Chondrocyte (in vitro differentiated cells): ENCODE measurements around the gene STARD8. TPM values are rescaled to one million over a fixed set of nuclear protein-coding genes. Genes with fewer than 3 reads are reported as not detected.
"Not testable (repeated sequence)": the region's sequence is repeated elsewhere in the genome, so short reads cannot be mapped to it uniquely, and the experiment has no call there.

Source experiments
- DNase-seq: peaks from one replicate; pipeline ENCODE4 v3.0.0; 2021; ENCODE audit warnings: mixed read lengths, low spot score
- H3K27ac Mint-ChIP-seq: one replicate; pipeline ENCODE4 v1.8.0; 2021; ENCODE audit warnings: mild to moderate bottlenecking, moderate library complexity, mixed read lengths; ENCODE audit not compliant: unreplicated experiment
- H3K27me3 Mint-ChIP-seq: 2 replicates; pipeline ENCODE4 v1.8.0; 2021; ENCODE audit warnings: low read depth, mixed read lengths
- H3K36me3 Mint-ChIP-seq: 2 replicates; pipeline ENCODE4 v1.8.0; 2021; ENCODE audit warnings: low read depth, mixed read lengths
- H3K4me1 Mint-ChIP-seq: 2 replicates; pipeline ENCODE4 v1.8.0; 2021; ENCODE audit warnings: low read depth, mild to moderate bottlenecking, mixed read lengths
- H3K4me3 Mint-ChIP-seq: one replicate; pipeline ENCODE4 v1.8.0; 2021; ENCODE audit warnings: mild to moderate bottlenecking, moderate library complexity, mixed read lengths; ENCODE audit not compliant: unreplicated experiment
- H3K9me3 Mint-ChIP-seq: 2 replicates; pipeline ENCODE4 v1.8.0; 2021; ENCODE audit warnings: low read depth, mixed read lengths
- CTCF ChIP-seq: fragments of 200-600 bp; sonication (generic); IDR thresholded peaks from 2 replicates; pipeline ENCODE4 v1.5.0; 2021; ENCODE audit warnings: antibody characterized with exemption, mild to moderate bottlenecking, moderate library complexity
- total RNA-seq: library from RNA; stranded (reverse); gene quantifications from 3 replicates; pipeline ENCODE4 v1.2.1, GENCODE V29; 2021

Gene STARD8
- total RNA-seq, 1 donor from 2014 or later, result 0.37 TPM

GRCh38 chrX:68684919-68685304 is 37.4 kb downstream of the STARD8 start:
- Mint-ChIP-seq H3K27me3 (peaks cover 4% of the 10 kb centered on the region), H3K27ac (no peak overlapping the region), H3K4me3 (no peak overlapping the region), H3K9me3 (peaks cover 9% of the 10 kb centered on the region), H3K4me1 (peaks cover 13% of the 10 kb centered on the region), H3K36me3 (no peaks in the 10 kb centered on the region)
- DNase-seq, result no peak
- TF ChIP-seq CTCF, result no peak

- no peak overlapping the region for H3K27ac Mint-ChIP-seq
- peak overlapping the region; percentile 46 for H3K4me3 Mint-ChIP-seq
- H3K9me3 Mint-ChIP-seq, result peaks cover 9% of the 10 kb centered on the region
- no peak for TF ChIP-seq CTCF
- no peaks in the 10 kb centered on the region for H3K36me3 Mint-ChIP-seq
- no peak for DNase-seq
- H3K4me1 Mint-ChIP-seq, result peaks cover 13% of the 10 kb centered on the region
- H3K27me3 Mint-ChIP-seq, result peaks cover 4% of the 10 kb centered on the region
Measured at GRCh38 chrX:68685685-68686084, 38.2 kb downstream of the STARD8 start.

- TF ChIP-seq CTCF, result no peak
- Mint-ChIP-seq H3K9me3 (peaks cover 9% of the 10 kb centered on the region), H3K36me3 (no peaks in the 10 kb centered on the region), H3K4me1 (peaks cover 13% of the 10 kb centered on the region), H3K27me3 (peaks cover 4% of the 10 kb centered on the region), H3K27ac (no peak overlapping the region), H3K4me3 (peak overlapping the region; percentile 59)
- DNase-seq, result no peak
Measured at GRCh38 chrX:68686097-68686977, 38.9 kb downstream of the STARD8 start.

- H3K27me3 Mint-ChIP-seq, H3K36me3 Mint-ChIP-seq, H3K4me3 Mint-ChIP-seq, H3K27ac Mint-ChIP-seq, H3K9me3 Mint-ChIP-seq, DNase-seq: not testable (repeated sequence)
- H3K4me1 Mint-ChIP-seq, result peaks cover 12% of the 10 kb centered on the region
Measured at GRCh38 chrX:68688931-68689330, 41.5 kb downstream of the STARD8 start.

- DNase-seq, result no peak
- H3K4me1 Mint-ChIP-seq, result peaks cover 3% of the 10 kb centered on the region
- H3K27me3 Mint-ChIP-seq, result peaks cover 4% of the 10 kb centered on the region
- no peak overlapping the region for H3K27ac Mint-ChIP-seq
- H3K36me3 Mint-ChIP-seq, result no peaks in the 10 kb centered on the region
- no peak overlapping the region for H3K4me3 Mint-ChIP-seq
- peaks cover 4% of the 10 kb centered on the region for H3K9me3 Mint-ChIP-seq
- no peak for TF ChIP-seq CTCF
Measured at GRCh38 chrX:68690936-68691501, 43.6 kb downstream of the STARD8 start.
